CD14-positive monocyte (primary cell): ENCODE data around the gene GNAI1. TPM values are rescaled to one million over a fixed set of nuclear protein-coding genes. Genes with fewer than 3 reads are reported as not detected.

Experiments used
- DNase-seq, 3 donors: peaks; one replicate each; pipeline ENCODE4 v3.0.0-alpha.2; 2011 to 2022
- H2AFZ ChIP-seq: 2 replicates; pipeline ENCODE4 v1.6.0; 2012; ENCODE audit warnings: mild to moderate bottlenecking, low read depth, low read length, inconsistent platforms; ENCODE audit not compliant: insufficient read depth, poor library complexity, severe bottlenecking
- H3K27ac ChIP-seq, 2 donors: 1 replicate in 1 of 2; 2 replicates in 1 of 2; pipeline ENCODE4 v1.5.1; 2012 to 2013; ENCODE audit warnings: low read length in 2 of 2, control low read depth in 1 of 2, inconsistent platforms in 1 of 2, low read depth in 1 of 2, mild to moderate bottlenecking in 1 of 2
- H3K27me3 ChIP-seq, 2 donors: one replicate each; pipeline versions ENCODE4 v1.6.0 to v1.6.1; 2011 to 2013; ENCODE audit warnings: low read length in 2 of 2; ENCODE audit not compliant: control insufficient read depth in 2 of 2, insufficient read depth in 2 of 2
- H3K36me3 ChIP-seq, 2 donors: replicated peaks in 1 of 2; 1 replicate in 1 of 2; 2 replicates in 1 of 2; pipeline versions ENCODE4 v1.5.1 to v1.6.1; 2012 to 2013; ENCODE audit warnings: low read length in 2 of 2, control low read depth in 1 of 2, inconsistent platforms in 1 of 2, mild to moderate bottlenecking in 1 of 2; ENCODE audit not compliant: insufficient read depth in 2 of 2, control insufficient read depth in 1 of 2
- H3K4me1 ChIP-seq, 2 donors: 1 replicate in 1 of 2; 2 replicates in 1 of 2; pipeline versions ENCODE4 v1.5.1 to v1.6.1; 2012 to 2013; ENCODE audit warnings: low read length in 2 of 2, control low read depth in 1 of 2, inconsistent platforms in 1 of 2, mild to moderate bottlenecking in 1 of 2, moderate library complexity in 1 of 2; ENCODE audit not compliant: insufficient read depth in 2 of 2, control insufficient read depth in 1 of 2
- H3K4me2 ChIP-seq: replicated peaks from 2 replicates; pipeline ENCODE3; 2012; ENCODE audit warnings: low read length, moderate library complexity, mild to moderate bottlenecking; ENCODE audit not compliant: poor library complexity, severe bottlenecking; ENCODE audit errors: extremely low read depth
- H3K4me3 ChIP-seq, 3 experiments: fragments of 200-600 bp in 1 of 3; sonication (generic) in 1 of 3; replicated peaks in 1 of 3; 1 replicate in 2 of 3; 2 replicates in 1 of 3; pipeline ENCODE4 v1.5.1; 2011 to 2013; ENCODE audit warnings: low read length in 3 of 3, mild to moderate bottlenecking in 3 of 3, control low read depth in 2 of 3, low read depth in 2 of 3, inconsistent platforms in 1 of 3, moderate library complexity in 1 of 3
- H3K79me2 ChIP-seq: 2 replicates; pipeline ENCODE4 v1.6.0; 2012; ENCODE audit warnings: mild to moderate bottlenecking, control low read depth, inconsistent platforms, low read length, moderate library complexity; ENCODE audit not compliant: insufficient read depth
- H3K9ac ChIP-seq: 2 replicates; pipeline ENCODE4 v1.6.0; 2017; ENCODE audit warnings: low read length, mild to moderate bottlenecking; ENCODE audit not compliant: insufficient read depth, poor library complexity, severe bottlenecking
- H3K9me3 ChIP-seq, 2 donors: replicated peaks in 1 of 2; 1 replicate in 1 of 2; 2 replicates in 1 of 2; pipeline versions ENCODE4 v1.5.1 to v1.6.1; 2012 to 2013; ENCODE audit warnings: low read length in 2 of 2, control low read depth in 1 of 2; ENCODE audit not compliant: control insufficient read depth in 1 of 2, insufficient read depth in 1 of 2
- H4K20me1 ChIP-seq: 2 replicates; pipeline ENCODE4 v1.6.0; 2012; ENCODE audit warnings: mild to moderate bottlenecking, low read length, control low read depth, moderate library complexity; ENCODE audit not compliant: insufficient read depth
- H3K27ac Mint-ChIP-seq, 7 donors: one replicate each; pipeline ENCODE4 v1.8.0; 2020; ENCODE audit warnings: mild to moderate bottlenecking in 7 of 7, mixed read lengths in 7 of 7, moderate library complexity in 6 of 7, inconsistent platforms in 2 of 7
- H3K27me3 Mint-ChIP-seq, 3 donors: one replicate each; pipeline ENCODE4 v1.8.0; 2021 to 2022; ENCODE audit warnings: low read depth in 3 of 3, mild to moderate bottlenecking in 3 of 3, mixed read lengths in 3 of 3, moderate library complexity in 3 of 3, inconsistent platforms in 1 of 3
- H3K36me3 Mint-ChIP-seq, 2 donors: one replicate each; pipeline ENCODE4 v1.8.0; 2020; ENCODE audit warnings: mixed read lengths in 2 of 2, inconsistent platforms in 1 of 2, mild to moderate bottlenecking in 1 of 2
- H3K4me1 Mint-ChIP-seq: one replicate; pipeline ENCODE4 v1.8.0; 2020; ENCODE audit warnings: mild to moderate bottlenecking, mixed read lengths
- H3K4me3 Mint-ChIP-seq, 2 donors: one replicate each; pipeline ENCODE4 v1.8.0; 2020; ENCODE audit warnings: mild to moderate bottlenecking in 2 of 2, mixed read lengths in 2 of 2, moderate library complexity in 1 of 2
- H3K9me3 Mint-ChIP-seq, 7 donors: one replicate each; pipeline ENCODE4 v1.8.0; 2020 to 2022; ENCODE audit warnings: mixed read lengths in 7 of 7, mild to moderate bottlenecking in 6 of 7, moderate library complexity in 6 of 7, inconsistent platforms in 2 of 7
- WGBS: methylation state at CpG from one replicate; pipeline ENCODE4 v1.1.5; 2013; ENCODE audit warnings: missing lambda C conversion rate; ENCODE audit not compliant: insufficient coverage; 5-methylcytosine and 5-hydroxymethylcytosine counted together
- intact Hi-C, 2 donors: fragments of 100-400 bp; cut with micrococcal nuclease; formaldehyde crosslinking; loops; one replicate each; pipeline versions ENCODE4 v1.15.0 to v1.15.1; 2023
- polyA plus RNA-seq, 3 donors: library from polyadenylated mRNA; depleted of rRNA in 1 of 3; unstranded in 2 of 3; stranded (reverse) in 1 of 3; fragments of 300-500 nt in 2 of 3; fragments of >200 nt in 1 of 3; fragmentation: Illumina TruSeq in 2 of 3; gene quantifications; 1 replicate in 2 of 3; 2 replicates in 1 of 3; pipeline ENCODE4 v1.2.3, GENCODE V29; 2012 to 2021
- TF ChIP-seq, protein P1 (sequence below): fragments of 200-600 bp; IDR thresholded peaks from one replicate; pipeline ENCODE4 v1.8.0; 2022; ENCODE audit warnings: antibody characterized with exemption, mild to moderate bottlenecking

GNAI1 gene
- polyA plus RNA-seq, 3 donors: 0.72 to 1.0 (median 0.79) TPM

DNA sequence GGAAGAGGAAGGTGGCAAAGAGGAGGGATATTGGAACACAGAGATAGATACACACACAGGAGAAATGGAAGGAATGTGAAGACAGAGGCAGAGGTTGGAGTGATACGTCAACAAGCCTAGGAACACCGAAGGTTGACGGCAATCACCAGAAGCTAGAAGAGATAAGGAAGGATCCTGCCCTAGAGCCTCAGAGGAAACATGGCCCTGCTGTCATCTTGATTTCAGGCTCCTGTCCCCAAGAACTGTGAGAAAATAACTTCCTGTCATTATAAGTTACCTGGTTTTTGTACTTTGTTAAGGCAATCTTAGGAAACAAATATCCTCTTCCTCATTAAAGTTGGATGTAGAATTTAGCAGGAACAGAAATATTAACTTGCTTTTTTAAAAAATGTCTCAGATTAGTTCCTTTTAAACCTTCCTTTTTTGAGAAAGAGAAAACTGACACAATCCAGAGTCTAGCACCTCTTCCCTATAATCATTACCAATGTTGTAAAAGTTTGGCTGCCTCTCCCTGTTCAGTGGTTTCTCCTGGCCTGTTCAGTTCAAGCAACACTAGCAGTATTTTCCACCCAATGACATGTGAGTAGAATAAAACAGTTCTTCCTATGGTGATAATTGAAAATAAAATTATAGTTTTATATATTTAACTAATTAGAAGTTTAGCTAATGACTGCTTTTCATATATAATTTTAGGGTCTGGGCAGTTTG, 28.8 kb upstream of the GNAI1 start:
- Mint-ChIP-seq H3K36me3 (no peaks in the 10 kb centered on the region), H3K9me3 (peaks cover 0 to 3% (median 2%) of the 10 kb centered on the region in 7 donors), H3K27me3 (peaks cover 0 to 1% (median 0%) of the 10 kb centered on the region in 3 donors), H3K4me3 (peak overlapping the region in 1 of 2 donors; percentile 49), H3K27ac (peak overlapping the region in 6 of 7 donors; percentile 3 to 76 (median 48)), H3K4me1 (peaks cover 26% of the 10 kb centered on the region)
- Histone ChIP-seq H3K27ac (peak overlapping the region in 1 of 2 donors; percentile 0), H3K4me2 (no peak overlapping the region), H3K27me3 (no peaks in the 10 kb centered on the region), H2AFZ (no peak overlapping the region), H3K4me1 (peaks cover 22 to 25% of the 10 kb centered on the region in 2 donors), H3K79me2 (no peaks in the 10 kb centered on the region), H4K20me1 (no peaks in the 10 kb centered on the region), H3K36me3 (no peaks in the 10 kb centered on the region), H3K4me3 (no peak overlapping the region), H3K9ac (no peak overlapping the region), H3K9me3 (no peaks in the 10 kb centered on the region)
- TF ChIP-seq, protein P1, sequence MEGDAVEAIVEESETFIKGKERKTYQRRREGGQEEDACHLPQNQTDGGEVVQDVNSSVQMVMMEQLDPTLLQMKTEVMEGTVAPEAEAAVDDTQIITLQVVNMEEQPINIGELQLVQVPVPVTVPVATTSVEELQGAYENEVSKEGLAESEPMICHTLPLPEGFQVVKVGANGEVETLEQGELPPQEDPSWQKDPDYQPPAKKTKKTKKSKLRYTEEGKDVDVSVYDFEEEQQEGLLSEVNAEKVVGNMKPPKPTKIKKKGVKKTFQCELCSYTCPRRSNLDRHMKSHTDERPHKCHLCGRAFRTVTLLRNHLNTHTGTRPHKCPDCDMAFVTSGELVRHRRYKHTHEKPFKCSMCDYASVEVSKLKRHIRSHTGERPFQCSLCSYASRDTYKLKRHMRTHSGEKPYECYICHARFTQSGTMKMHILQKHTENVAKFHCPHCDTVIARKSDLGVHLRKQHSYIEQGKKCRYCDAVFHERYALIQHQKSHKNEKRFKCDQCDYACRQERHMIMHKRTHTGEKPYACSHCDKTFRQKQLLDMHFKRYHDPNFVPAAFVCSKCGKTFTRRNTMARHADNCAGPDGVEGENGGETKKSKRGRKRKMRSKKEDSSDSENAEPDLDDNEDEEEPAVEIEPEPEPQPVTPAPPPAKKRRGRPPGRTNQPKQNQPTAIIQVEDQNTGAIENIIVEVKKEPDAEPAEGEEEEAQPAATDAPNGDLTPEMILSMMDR: no peak
- DNase-seq: no peak
- intact Hi-C loops: no loop called here
- 33% methylated on average over 1 of the region's 3 CpGs for WGBS

DNA sequence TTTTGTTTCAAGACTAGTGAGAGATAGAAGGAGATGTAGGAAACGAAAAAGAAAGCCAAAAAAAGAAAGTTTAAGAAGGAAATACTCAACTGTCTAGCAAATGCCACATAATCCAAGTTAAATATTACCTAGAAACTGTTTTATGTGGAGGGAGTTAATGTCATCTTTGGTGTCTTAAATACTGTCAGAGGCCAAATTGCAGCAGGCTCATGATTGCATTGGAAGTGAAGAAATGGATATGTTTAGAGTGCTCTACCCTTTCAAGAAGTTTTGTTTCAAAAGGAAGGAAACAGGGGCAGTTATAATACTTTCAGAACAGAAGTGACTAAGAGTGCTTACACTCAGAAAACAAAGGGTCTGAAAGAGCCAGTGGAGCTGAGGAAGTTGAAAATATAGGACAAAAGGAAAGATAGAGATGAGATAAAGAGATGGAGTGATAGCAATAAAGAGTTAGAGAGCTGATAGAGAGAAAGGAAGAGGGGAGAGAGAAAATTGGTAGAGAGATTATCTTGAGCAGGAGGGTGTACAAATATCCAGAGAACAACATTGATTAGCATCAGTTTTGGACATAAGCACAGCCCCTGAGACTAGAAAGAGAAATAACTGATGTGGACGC, 28.0 kb upstream of the GNAI1 start:
- peaks cover 22 to 25% of the 10 kb centered on the region in 2 donors for H3K4me1 ChIP-seq
- peak overlapping the region in 1 of 2 donors; percentile 56 for H3K27ac ChIP-seq
- H3K36me3 Mint-ChIP-seq: no peaks in the 10 kb centered on the region
- intact Hi-C loops: no loop called here
- no peak overlapping the region for H2AFZ ChIP-seq
- no peak for DNase-seq
- H3K4me3 ChIP-seq: no peak overlapping the region
- H3K9me3 Mint-ChIP-seq: peaks cover 0 to 4% (median 2%) of the 10 kb centered on the region in 7 donors
- no peak overlapping the region for H3K4me3 Mint-ChIP-seq
- H3K9ac ChIP-seq: no peak overlapping the region
- no peaks in the 10 kb centered on the region for H3K9me3 ChIP-seq
- no peaks in the 10 kb centered on the region for H3K79me2 ChIP-seq
- H3K4me2 ChIP-seq: no peak overlapping the region
- H3K27me3 Mint-ChIP-seq: peaks cover 0 to 1% (median under 1%) of the 10 kb centered on the region in 3 donors
- no peaks in the 10 kb centered on the region for H3K27me3 ChIP-seq
- no peaks in the 10 kb centered on the region for H3K36me3 ChIP-seq
- TF ChIP-seq, protein P1: no peak
- H4K20me1 ChIP-seq: no peaks in the 10 kb centered on the region
- H3K27ac Mint-ChIP-seq: peak overlapping the region in 2 of 7 donors; percentile 1 to 59
- H3K4me1 Mint-ChIP-seq: peaks cover 26% of the 10 kb centered on the region
- WGBS: no CpG with 5 or more reads among the region's 2 CpGs
